GM19452 (cell line): ENCODE measurements around the gene C2orf76.
"Not testable (repeated sequence)": the region's sequence is repeated elsewhere in the genome, so short reads cannot be mapped to it uniquely, and the experiment has no call there.

Experiments used
- ATAC-seq: cut with Tn5 transposase; IDR thresholded peaks from one replicate; pipeline ENCODE4 v1.9.1; 2021; ENCODE audit not compliant: unreplicated experiment

The C2orf76 gene

GRCh38 chr2:119366649-119367471, at the start of gene C2orf76, which contains the start of gene DBI:
Gene C2orf76, minus strand, starts transcription at chr2:119366834. Its CDS starts 26,875 bp downstream, at chr2:119339959.
Gene DBI, plus strand, starts transcription at chr2:119366977. Its CDS starts 75 bp downstream, at chr2:119367052.
- peak; percentile 95 for ATAC-seq

GRCh38 chr2:119415630-119416029, 49.0 kb upstream of the C2orf76 start:
- no peak for ATAC-seq

GRCh38 chr2:119414894-119415293, 48.3 kb upstream of the C2orf76 start:
- ATAC-seq = no peak

GRCh38 chr2:119409506-119409905, 42.9 kb upstream of the C2orf76 start:
- ATAC-seq = no peak

- no peak for ATAC-seq
These were observed 41.6 kb upstream of the C2orf76 start for GRCh38 chr2:119408221-119408619.

GRCh38 chr2:119407430-119408220, 41.0 kb upstream of the C2orf76 start:
- ATAC-seq = no peak

GRCh38 chr2:119405151-119405550, 38.5 kb upstream of the C2orf76 start:
- no peak for ATAC-seq

- ATAC-seq = not testable (repeated sequence)
These were observed 37.0 kb upstream of the C2orf76 start for GRCh38 chr2:119403618-119404017.

GRCh38 chr2:119402645-119403560, 36.3 kb upstream of the C2orf76 start:
- no peak for ATAC-seq

- no peak for ATAC-seq
These were observed 35.5 kb upstream of the C2orf76 start for GRCh38 chr2:119402106-119402505.

- ATAC-seq = no peak
These were observed 30.6 kb upstream of the C2orf76 start for GRCh38 chr2:119397196-119397595.

- no peak for ATAC-seq
These were observed 27.5 kb upstream of the C2orf76 start for GRCh38 chr2:119393971-119394748.

GRCh38 chr2:119389615-119390306, 23.1 kb upstream of the C2orf76 start:
- ATAC-seq = no peak

GRCh38 chr2:119387381-119388129, 20.9 kb upstream of the C2orf76 start:
- peak; percentile 73 for ATAC-seq

- no peak for ATAC-seq
These were observed 18.8 kb upstream of the C2orf76 start for GRCh38 chr2:119385466-119385865.

GRCh38 chr2:119384971-119385370, 18.3 kb upstream of the C2orf76 start:
- ATAC-seq = no peak

GRCh38 chr2:119383410-119384140, 16.9 kb upstream of the C2orf76 start:
- no peak for ATAC-seq

GRCh38 chr2:119378566-119378965, 11.9 kb upstream of the C2orf76 start:
- ATAC-seq = no peak
